SK-N-SH treated with all-trans-retinoic acid at 6 μM for 48 hours (cell line): Measurements from ENCODE around the gene PARP11.

Source experiments
- ESRRG ChIP-seq: fragments of 250-450 bp; sonication (Bioruptor Pico); IDR thresholded peaks from 2 replicates; pipeline ENCODE4 v1.6.1; 2021; ENCODE audit warnings: mild to moderate bottlenecking
- TCF4 ChIP-seq: fragments of 250-450 bp; sonication (Bioruptor Pico); IDR thresholded peaks from 2 replicates; pipeline ENCODE4 v1.8.0; 2021; ENCODE audit warnings: mild to moderate bottlenecking, moderate library complexity, borderline replicate concordance
- TOX ChIP-seq: fragments of 250-450 bp; sonication (Bioruptor Pico); IDR thresholded peaks from 2 replicates; pipeline ENCODE4 v1.8.0; 2021; ENCODE audit warnings: mild to moderate bottlenecking, moderate library complexity, borderline replicate concordance
- ZFP30 ChIP-seq: fragments of 450-650 bp; formaldehyde crosslinking; IDR thresholded peaks from 2 replicates; pipeline ENCODE4 v1.5.0; 2022; ENCODE audit warnings: mild to moderate bottlenecking, moderate library complexity
- ZNF70 ChIP-seq: fragments of 450-650 bp; formaldehyde crosslinking; IDR thresholded peaks from 2 replicates; pipeline ENCODE4 v1.5.0; 2020; ENCODE audit warnings: mild to moderate bottlenecking, moderate library complexity

DNA sequence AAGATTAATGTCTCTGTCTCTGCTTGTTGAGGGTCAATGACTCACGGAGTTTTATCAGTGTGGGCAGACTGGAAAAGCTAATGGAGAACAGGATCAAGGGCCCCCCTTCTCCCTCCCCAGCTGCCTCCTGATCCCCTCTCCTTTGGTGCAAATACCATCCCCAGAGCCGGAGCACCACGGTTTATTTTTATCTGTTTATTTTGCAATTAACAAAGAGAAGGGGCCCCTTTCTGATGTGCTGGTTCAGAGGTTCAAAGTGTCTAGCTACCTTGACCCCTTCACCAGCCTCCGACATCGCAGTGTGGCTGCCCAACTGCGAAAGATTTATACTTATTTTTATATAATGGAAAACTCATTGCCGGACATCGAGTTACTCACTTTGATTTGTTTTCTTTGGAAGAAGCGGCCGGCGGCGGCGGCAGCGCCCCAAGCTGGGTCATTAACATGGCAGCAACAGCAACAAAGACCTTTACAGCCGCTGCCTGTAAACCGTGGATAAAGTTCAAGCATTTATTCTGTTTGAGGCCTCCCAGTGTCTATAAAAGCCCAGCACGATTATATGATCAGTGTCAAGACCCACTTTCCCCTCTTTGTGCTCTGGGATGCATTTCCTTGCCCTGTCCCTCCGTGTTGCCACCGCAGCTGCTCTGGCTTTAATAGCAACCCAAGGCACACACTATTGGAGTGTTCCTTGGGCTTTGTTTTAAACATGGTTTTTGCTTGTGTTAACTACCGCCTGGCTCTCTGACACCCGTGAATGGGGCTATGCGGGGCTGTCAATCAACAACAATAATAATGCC lies 47.4 kb upstream of the PARP11 start:
- TF ChIP-seq TOX: no peak
- TF ChIP-seq ESRRG: no peak
- no peak for TF ChIP-seq TCF4 (CRISPR knock-in tag)
- no peak for TF ChIP-seq ZNF70
- TF ChIP-seq ZFP30 (CRISPR knock-in tag): no peak
